ENCODE measurements around the gene LRMDA. TPM values are rescaled to one million over a fixed set of nuclear protein-coding genes. Genes with fewer than 3 reads are reported as not detected.

LRMDA gene
- total and polyA plus RNA-seq, 2 of the 13 experiments (the other 11 are each of a cell fraction or from before 2014, with no cell fraction given): 13.4 to 22.0 TPM

- TF ChIP-seq RFX5 (IDR thresholded peaks at IDR 0.05; ENCODE audit: low read depth, low read length) (no peak), ZNF660 (CRISPR knock-in tag; IDR thresholded peaks at IDR 0.05; ENCODE audit: borderline replicate concordance, low read depth) (no peak), TCF7 (IDR thresholded peaks at IDR 0.05; ENCODE audit: low read depth) (peak; percentile 84), ZNF773 (CRISPR knock-in tag; IDR thresholded peaks at IDR 0.05; ENCODE audit: borderline replicate concordance) (no peak), LCORL (IDR thresholded peaks at IDR 0.05) (no peak), LCORL (CRISPR knock-in tag; IDR thresholded peaks at IDR 0.05) (peak; percentile 71), ZNF691 (CRISPR knock-in tag; IDR thresholded peaks at IDR 0.05; ENCODE audit: borderline replicate concordance, low read depth) (no peak), SRF (IDR thresholded peaks at IDR 0.05; ENCODE audit: low read depth, low read length) (no peak), MIXL1 (CRISPR knock-in tag; IDR thresholded peaks at IDR 0.05) (0 out of 2 replicates have a peak, but pooled peaks have one; percentile 37), ZNF276 (CRISPR knock-in tag; IDR thresholded peaks at IDR 0.05; ENCODE audit: low read depth) (no peak), ZNF446 (CRISPR knock-in tag; IDR thresholded peaks at IDR 0.05) (no peak), NFKB2 (CRISPR knock-in tag; IDR thresholded peaks at IDR 0.05; ENCODE audit: borderline replicate concordance) (no peak), ZNF792 (CRISPR knock-in tag; IDR thresholded peaks at IDR 0.05) (peak; percentile 74; the same call in 1 of the 2 replicates), RBFOX2 (IDR thresholded peaks at IDR 0.05; ENCODE audit: low read depth, low read length) (peak; percentile 62), ZBTB1 (CRISPR knock-in tag; IDR thresholded peaks at IDR 0.05; ENCODE audit: borderline replicate concordance) (no peak), GATAD2A (CRISPR knock-in tag; IDR thresholded peaks at IDR 0.05) (peak; percentile 95), ZFYVE20 (CRISPR knock-in tag; IDR thresholded peaks at IDR 0.05; ENCODE audit: borderline replicate concordance, low read depth) (no peak), TERF1 (CRISPR knock-in tag; IDR thresholded peaks at IDR 0.05) (no peak), ZNF615 (CRISPR knock-in tag; IDR thresholded peaks at IDR 0.05; ENCODE audit: borderline replicate concordance) (no peak), ZNF644 (CRISPR knock-in tag; IDR thresholded peaks at IDR 0.05; ENCODE audit: low read depth) (peak; percentile 80), HCFC1 (IDR thresholded peaks at IDR 0.05; ENCODE audit: low read depth, low read length) (no peak), GATAD1 (CRISPR knock-in tag; IDR thresholded peaks at IDR 0.05) (peak; percentile 56; the same call in 1 of the 2 replicates), HOXA5 (CRISPR knock-in tag; IDR thresholded peaks at IDR 0.05) (peak; percentile 100), NCOA2 (CRISPR knock-in tag; IDR thresholded peaks at IDR 0.05) (peak; percentile 99), EEA1 (CRISPR knock-in tag; IDR thresholded peaks at IDR 0.05; ENCODE audit: borderline replicate concordance) (no peak), ZNF563 (CRISPR knock-in tag; IDR thresholded peaks at IDR 0.05) (no peak), MEF2D (CRISPR knock-in tag; IDR thresholded peaks at IDR 0.05) (peak; percentile 46; the same call in 1 of the 2 replicates), E2F5 (CRISPR knock-in tag; conservative IDR thresholded peaks at IDR 0.05) (no peak), HMG20A (CRISPR knock-in tag; IDR thresholded peaks at IDR 0.05; ENCODE audit: borderline replicate concordance) (peak; percentile 85; the same call in 1 of the 2 replicates)
These were observed 341.9 kb downstream of the LRMDA start (continued) for GRCh38 chr10:75773231-75773780.

Measured in HepG2 (cell line).